HG02759 (cell line): ENCODE measurements around the gene LSM7.
"Not testable (repeated sequence)": the region's sequence is repeated elsewhere in the genome, so short reads cannot be mapped to it uniquely, and the experiment has no call there.

Experiments
- ATAC-seq: cut with Tn5 transposase; IDR thresholded peaks from one replicate; pipeline ENCODE4 v1.9.1; 2021; ENCODE audit warnings: mild to moderate bottlenecking, moderate library complexity; ENCODE audit not compliant: unreplicated experiment

Gene LSM7

GRCh38 chr19:2282062-2282861 is 46.1 kb downstream of the LSM7 start, which contains the start of gene PEAK3:
Gene PEAK3, minus strand, starts transcription at chr19:2282175. Its CDS starts 1,244 bp downstream, at chr19:2280931.
- ATAC-seq: no peak

GRCh38 chr19:2281265-2282061 is 46.9 kb downstream of the LSM7 start:
- not testable (repeated sequence) for ATAC-seq

- no peak for ATAC-seq
These were observed 47.6 kb downstream of the LSM7 start for GRCh38 chr19:2280633-2281264.

GRCh38 chr19:2278459-2279158 is 49.8 kb downstream of the LSM7 start:
- ATAC-seq: no peak

- ATAC-seq: no peak
These were observed 51.2 kb downstream of the LSM7 start for GRCh38 chr19:2277138-2277537.

- ATAC-seq: no peak
These were observed 51.9 kb downstream of the LSM7 start for GRCh38 chr19:2276429-2276986.

- ATAC-seq: no peak
These were observed 52.6 kb downstream of the LSM7 start for GRCh38 chr19:2275588-2276428.

GRCh38 chr19:2274931-2275535 is 53.4 kb downstream of the LSM7 start:
- no peak for ATAC-seq

GRCh38 chr19:2274185-2274711 is 54.1 kb downstream of the LSM7 start:
- ATAC-seq: no peak

- peak; percentile 34 for ATAC-seq
These were observed 54.8 kb downstream of the LSM7 start for GRCh38 chr19:2273356-2274184.
